RPMI7951 (cell line): Measurements from ENCODE around the gene PDE4A. TPM values are rescaled to one million over a fixed set of nuclear protein-coding genes. Genes with fewer than 3 reads are reported as not detected.

Experiments
- DNase-seq: peaks from one replicate; pipeline ENCODE4 v3.0.0-alpha.2; 2012; ENCODE audit warnings: low read depth
- total RNA-seq: library from RNA; depleted of rRNA; stranded (reverse); fragments of >200 nt; shearing (Covaris generic); gene quantifications from 2 replicates; pipeline ENCODE4 v1.2.3, GENCODE V29; 2014; rRNA removed

The PDE4A gene
- total RNA-seq, 1 experiment from 2014 or later = 2.0 TPM

DNA sequence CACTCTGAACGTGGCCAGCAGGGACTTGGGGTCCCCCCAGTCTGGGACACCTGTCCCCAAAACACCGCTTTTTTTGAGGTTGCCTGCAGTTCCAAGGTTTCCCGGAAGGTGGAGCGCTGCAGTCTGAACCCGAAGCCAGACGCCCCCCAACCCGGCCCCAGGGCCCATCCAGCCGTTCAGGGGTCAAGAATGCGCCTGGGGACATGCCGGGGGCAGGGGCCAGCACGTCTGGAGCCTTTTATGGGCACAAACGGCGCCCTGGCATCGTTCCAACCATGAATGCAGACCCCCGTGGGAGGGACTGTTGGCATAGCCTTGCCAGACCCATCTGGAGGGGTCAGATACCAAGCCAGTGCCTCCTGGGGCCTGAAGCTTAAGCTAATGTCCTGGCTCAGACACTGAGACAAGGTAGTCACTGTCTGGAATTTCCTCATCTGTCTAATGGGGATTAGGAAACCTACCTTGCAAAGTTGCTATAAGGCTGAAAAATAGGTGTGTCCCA is 90.0 kb downstream of the PDE4A start:
- no peak for DNase-seq

DNA sequence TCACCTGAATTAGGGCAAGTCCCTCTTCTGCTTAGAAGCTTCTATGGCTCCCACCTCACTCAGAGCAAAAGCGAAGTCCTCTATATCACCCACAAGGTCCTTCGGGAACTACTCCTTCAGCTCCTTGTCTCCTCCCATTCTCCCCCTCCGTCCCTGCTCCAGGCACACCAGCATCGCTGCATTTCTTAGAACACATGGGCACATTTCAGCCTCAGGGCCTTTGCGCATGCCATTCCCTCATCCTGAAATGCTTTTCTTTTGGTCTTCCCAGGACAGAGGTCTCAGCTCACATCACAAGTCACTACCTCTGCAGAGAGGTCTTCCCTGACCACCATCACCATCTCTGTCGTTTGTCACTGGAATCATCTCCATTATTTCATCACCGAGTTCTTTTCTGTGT is 92.9 kb downstream of the PDE4A start:
- no peak for DNase-seq

DNA sequence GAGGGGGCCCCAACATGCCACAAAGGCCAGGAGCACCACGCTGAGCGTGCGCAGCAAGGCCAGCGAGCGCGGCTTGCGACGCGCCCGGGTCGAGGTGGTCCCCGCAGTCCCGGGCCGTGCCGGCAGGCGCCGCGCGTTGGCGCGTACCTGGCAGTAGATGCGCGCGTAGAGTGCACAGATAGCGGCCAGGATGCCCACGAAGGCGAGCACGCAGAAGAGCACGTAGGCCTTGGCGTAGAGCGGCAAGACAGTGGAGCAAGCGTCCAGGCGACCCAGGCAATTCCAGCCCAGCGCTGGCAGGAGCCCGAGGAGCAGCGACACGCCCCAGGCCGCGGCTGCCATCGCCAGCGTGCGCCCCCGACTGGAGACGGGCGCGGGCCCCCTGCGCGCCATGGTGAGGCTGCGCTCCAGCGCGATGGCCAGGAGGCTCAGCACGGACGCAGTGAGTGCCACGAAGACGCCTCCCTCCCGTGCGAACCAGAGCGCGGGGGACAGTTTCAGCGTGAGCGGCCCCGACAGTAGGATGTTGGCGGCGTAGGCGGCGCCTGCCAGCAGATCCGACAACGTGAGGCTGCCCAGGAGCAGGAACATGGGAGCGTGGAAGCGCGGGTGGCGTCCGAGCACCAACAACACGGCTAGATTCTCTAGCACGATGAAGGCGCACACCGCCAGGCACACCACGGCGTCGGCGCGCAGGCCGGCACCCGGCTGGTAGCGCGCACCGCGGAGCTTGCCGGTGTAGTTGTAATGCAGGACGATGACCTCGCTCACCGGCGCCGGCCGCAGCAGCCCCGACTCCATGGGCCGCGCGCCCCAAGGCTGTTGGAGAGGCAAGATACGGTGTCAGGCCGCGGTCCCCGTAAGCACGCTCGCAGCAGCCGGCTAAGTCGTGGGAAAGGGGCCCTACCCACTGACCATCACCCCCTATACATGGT is 94.1 kb downstream of the PDE4A start:
- DNase-seq = no peak

DNA sequence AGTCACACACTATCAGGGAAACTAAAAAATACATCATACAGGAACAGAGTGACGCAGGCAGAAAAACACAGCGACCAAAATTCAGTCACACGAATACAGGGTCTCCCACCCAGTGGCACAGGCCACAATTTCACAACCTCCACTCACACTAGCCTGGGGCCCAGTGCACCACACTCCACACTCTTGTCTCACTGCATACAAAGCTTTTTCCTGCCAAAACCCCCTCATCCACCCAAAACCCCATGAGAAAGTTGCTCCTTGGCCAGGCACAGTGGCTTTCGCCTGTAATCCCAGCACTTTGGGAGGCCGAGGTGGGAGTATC is 95.7 kb downstream of the PDE4A start:
- DNase-seq = no peak

DNA sequence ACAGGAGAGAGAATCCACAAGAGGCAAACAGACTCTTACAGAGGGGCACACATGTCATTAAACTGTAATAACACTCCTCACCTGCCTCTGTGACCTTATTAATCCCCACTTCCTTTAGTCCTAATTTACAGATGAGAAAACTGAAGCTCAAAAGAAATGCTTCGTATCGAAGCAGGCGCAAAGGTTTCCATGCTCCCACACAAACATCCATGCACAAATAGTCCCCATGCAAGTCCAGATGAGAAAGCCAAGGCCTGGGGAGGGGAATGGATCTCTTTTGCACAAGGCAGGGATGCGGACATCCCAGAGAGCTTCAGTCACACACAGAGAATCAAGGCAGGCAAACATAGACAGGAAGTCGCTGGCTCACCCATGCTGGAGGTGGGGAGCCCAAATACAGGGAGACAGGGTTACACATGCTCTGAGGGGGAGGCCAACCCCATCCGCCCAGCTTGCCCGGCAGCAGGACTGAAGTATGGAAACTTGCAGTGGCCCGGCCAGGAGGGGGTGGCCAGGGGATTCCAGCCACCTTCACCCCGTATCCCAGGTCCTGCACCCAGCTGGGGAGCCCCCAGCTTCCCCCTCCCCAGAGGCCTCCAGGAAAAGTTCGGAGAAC is 96.4 kb downstream of the PDE4A start:
- no peak for DNase-seq

DNA sequence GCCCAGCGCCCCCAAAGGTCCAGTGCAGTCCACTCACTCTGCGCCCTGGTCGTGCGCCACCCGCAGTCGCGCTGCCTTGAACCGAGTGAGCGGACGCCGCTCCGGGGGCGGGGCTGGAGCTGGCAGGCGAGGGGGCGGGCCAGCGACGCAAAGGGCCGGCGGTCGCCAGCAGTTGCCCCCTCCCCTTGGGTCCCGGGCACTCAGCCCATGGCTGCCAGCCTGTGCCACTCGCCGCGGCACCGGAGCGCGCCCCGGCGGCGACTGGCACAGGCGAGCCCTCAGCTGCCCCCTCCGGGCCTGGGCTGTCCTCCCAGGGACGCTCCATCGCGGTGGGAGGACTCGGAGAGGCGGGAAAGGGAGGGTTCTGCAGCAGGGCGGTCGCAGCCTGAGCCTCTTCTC is 97.0 kb downstream of the PDE4A start, which contains the start of gene S1PR5:
TSS of gene S1PR5 (minus strand) at position 87 of the 399 bp plus-strand sequence. CDS start 2,436 bp downstream, outside the sequence.
- no peak for DNase-seq

DNA sequence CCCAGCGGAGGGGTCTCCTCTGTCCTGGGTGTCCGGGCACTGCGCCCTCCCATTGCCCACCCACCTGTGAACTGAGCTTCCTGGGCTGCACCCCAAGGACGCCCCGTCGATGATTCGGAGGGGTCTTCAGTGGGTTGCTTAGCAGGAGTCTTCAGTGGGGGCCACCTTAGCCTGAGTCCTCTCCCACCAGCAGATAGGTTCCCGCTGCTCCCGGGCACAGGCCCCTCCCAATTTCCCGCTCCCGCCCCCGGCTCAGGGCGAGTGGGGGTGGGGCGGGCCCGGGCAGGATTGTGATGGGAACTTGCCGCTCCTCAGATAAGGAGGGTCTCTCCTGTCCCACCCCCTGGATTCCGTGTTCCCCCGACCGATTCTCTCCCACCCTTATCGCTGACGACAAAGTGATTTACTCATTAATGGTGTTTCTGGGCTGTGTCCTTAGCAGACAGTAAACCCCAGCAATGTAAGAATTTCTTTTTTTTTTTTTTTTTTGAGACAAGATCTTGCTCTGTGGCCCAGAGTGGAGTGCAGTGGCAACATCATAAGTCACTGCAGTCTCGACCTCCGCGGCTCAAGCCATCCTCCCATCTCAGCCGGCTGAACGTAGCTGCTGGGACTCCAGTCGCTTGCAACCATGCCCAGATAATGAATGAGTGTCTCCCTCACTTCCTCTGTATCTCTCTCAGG is 97.6 kb downstream of the PDE4A start:
- DNase-seq = peak; percentile 18

DNA sequence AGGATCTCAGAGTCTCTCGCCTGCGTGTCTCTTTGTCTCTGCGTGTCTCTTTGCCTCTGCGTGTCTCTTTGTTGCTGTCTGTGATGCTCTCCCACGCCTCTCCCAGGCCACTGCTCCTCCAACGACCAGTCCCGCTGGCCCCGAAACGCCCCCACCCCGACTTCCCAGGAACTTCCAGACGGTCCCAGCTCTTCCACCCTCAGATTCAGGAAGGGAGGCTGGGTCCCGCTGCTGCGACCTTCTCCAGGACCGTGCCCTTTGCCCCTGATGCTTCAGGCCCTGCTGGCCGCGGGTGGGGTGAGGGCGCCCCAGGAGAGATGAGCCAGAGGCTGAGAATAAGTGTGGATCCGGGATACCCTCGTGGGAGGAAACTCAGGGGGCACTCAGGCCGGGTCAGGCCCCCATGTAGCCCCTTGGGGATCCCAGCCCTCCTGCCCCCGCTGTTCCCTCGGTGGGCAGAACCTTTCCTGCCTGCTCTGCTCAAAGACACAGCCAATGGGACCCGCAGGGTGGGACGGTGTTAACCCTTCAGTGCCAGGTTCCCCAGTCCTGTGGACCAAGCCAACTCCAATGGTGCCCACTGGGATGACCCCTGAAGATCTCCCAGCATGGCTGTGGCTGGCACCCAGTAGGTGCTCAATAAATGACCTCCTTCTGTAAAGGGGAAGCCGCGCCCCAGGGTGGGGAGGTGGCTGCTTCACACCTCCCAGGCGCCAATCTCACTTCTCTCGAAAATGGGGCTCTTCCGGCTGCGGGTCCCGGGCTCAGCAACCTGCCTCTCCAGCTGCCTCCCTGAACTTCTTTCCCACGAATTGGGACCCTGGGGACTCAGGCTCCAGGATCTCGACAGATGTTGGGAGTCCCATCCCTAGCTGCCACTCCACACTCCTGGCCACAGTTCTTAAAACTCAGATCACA is 98.4 kb downstream of the PDE4A start:
- DNase-seq = no peak

Other genes with a start within 250 kb of the PDE4A start
- 100 and 108 TPM in 2 replicates for gene DNMT1, start 225.6 kb upstream of the PDE4A start, total RNA-seq
- 4.7 and 4.9 TPM in 2 replicates for gene S1PR2, start 189.2 kb upstream of the PDE4A start, total RNA-seq
- gene MRPL4, start 168.3 kb upstream of the PDE4A start, total RNA-seq = 57.6 and 71.7 TPM in 2 replicates
- gene ICAM1, start 149.4 kb upstream of the PDE4A start, total RNA-seq = 75.1 and 81.1 TPM in 2 replicates
- gene ICAM4, start 133.6 kb upstream of the PDE4A start, total RNA-seq = 0.24 and 0.39 TPM in 2 replicates
- 12.0 and 15.8 TPM in 2 replicates for gene ICAM5, start 130.6 kb upstream of the PDE4A start, total RNA-seq
- 0.88 and 1.2 TPM in 2 replicates for gene ZGLP1, start 110.7 kb upstream of the PDE4A start, total RNA-seq
- 33.0 and 50.1 TPM in 2 replicates for gene FDX2, start 104.5 kb upstream of the PDE4A start, total RNA-seq
- gene RAVER1, start 87.0 kb upstream of the PDE4A start, total RNA-seq = 9.0 and 11.8 TPM in 2 replicates
- 16.8 and 21.5 TPM in 2 replicates for gene ICAM3, start 80.9 kb upstream of the PDE4A start, total RNA-seq
- 44.6 and 56.8 TPM in 2 replicates for gene TYK2, start 40.0 kb upstream of the PDE4A start, total RNA-seq
- gene CDC37, start 17.0 kb upstream of the PDE4A start, total RNA-seq = 89.3 and 107 TPM in 2 replicates
- 46.1 and 62.7 TPM in 2 replicates for gene KEAP1, start 82.8 kb downstream of the PDE4A start, total RNA-seq
- gene S1PR5, start 96.9 kb downstream of the PDE4A start, total RNA-seq = 0.29 TPM in 1 of 2 replicates, not detected in the other
- gene ATG4D, start 123.4 kb downstream of the PDE4A start, total RNA-seq = 13.2 and 16.3 TPM in 2 replicates
- gene KRI1, start 145.5 kb downstream of the PDE4A start, total RNA-seq = 10.1 and 12.1 TPM in 2 replicates
- 32.9 and 58.4 TPM in 2 replicates for gene CDKN2D, start 148.4 kb downstream of the PDE4A start, total RNA-seq
- gene AP1M2, start 166.8 kb downstream of the PDE4A start, total RNA-seq = 0.49 and 2.5 TPM in 2 replicates
- gene SLC44A2, start 205.0 kb downstream of the PDE4A start, total RNA-seq = 16.5 and 21.1 TPM in 2 replicates
- gene ILF3, start 233.8 kb downstream of the PDE4A start, total RNA-seq = 102 and 107 TPM in 2 replicates